Effector memory CD4-positive, alpha-beta T cell (primary cell): ENCODE data around the gene ACE.

Experiments
- DNase-seq, 3 donors: peaks; one replicate each; pipeline ENCODE4 v3.0.0-alpha.2; 2020
- H3K27ac ChIP-seq: 2 replicates; pipeline ENCODE4 v1.7.0; 2013; ENCODE audit warnings: mild to moderate bottlenecking, low read length, moderate library complexity; ENCODE audit not compliant: insufficient read depth, poor library complexity, severe bottlenecking
- H3K27me3 ChIP-seq: replicated peaks from 2 replicates; pipeline ENCODE4 v1.7.0; 2013; ENCODE audit warnings: mild to moderate bottlenecking, low read length; ENCODE audit not compliant: insufficient read depth, control insufficient read depth, poor library complexity, severe bottlenecking
- H3K36me3 ChIP-seq: 2 replicates; pipeline ENCODE4 v1.7.0; 2013; ENCODE audit warnings: mild to moderate bottlenecking, low read length, moderate library complexity; ENCODE audit not compliant: control insufficient read depth, insufficient read depth
- H3K4me1 ChIP-seq: 2 replicates; pipeline ENCODE4 v1.7.0; 2013; ENCODE audit warnings: low read length, mild to moderate bottlenecking; ENCODE audit not compliant: control insufficient read depth, insufficient read depth, poor library complexity, severe bottlenecking
- H3K4me3 ChIP-seq: 2 replicates; pipeline ENCODE4 v1.7.0; 2013; ENCODE audit warnings: low read length, low read depth, mild to moderate bottlenecking; ENCODE audit not compliant: insufficient read depth, poor library complexity, severe bottlenecking
- H3K9me3 ChIP-seq: 2 replicates; pipeline ENCODE4 v1.7.0; 2013; ENCODE audit warnings: mild to moderate bottlenecking, low read length, moderate library complexity; ENCODE audit not compliant: control insufficient read depth

Gene ACE

DNA sequence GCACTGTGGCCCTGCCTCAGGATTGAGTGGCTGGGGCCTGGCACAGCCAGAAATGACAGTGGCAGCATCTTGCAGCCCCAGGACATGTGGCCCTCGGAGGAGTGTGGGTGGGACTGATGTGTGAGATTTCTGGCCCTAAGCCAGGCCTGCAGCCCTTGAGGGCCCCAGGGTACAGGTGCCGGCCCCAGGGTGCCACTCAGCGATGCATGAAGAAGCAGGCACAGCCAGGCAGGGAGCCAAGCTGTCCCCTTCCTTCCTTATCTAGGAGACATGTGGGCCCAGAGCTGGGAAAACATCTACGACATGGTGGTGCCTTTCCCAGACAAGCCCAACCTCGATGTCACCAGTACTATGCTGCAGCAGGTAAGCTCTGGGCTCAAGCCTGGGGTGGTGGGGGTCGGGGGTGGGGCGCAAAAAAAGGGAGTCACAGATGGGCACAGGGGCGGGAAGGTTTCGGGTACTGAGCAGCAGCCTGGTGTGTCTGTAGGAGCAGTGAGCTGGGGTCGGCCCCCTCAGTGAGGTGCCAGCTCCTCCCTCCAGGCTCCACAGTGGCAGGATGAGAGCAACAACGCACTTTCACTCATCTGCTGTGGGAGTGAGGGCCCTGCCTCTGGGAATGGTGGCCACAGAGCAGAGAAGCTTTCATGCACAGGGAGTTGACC is 4.1 kb downstream of the ACE start:
- Histone ChIP-seq H3K4me3 (no peak overlapping the region), H3K9me3 (no peaks in the 10 kb centered on the region), H3K36me3 (no peaks in the 10 kb centered on the region), H3K27ac (no peak overlapping the region), H3K4me1 (peaks cover 19% of the 10 kb centered on the region), H3K27me3 (peaks cover 5% of the 10 kb centered on the region)
- no peak for DNase-seq

- H3K4me3 ChIP-seq = no peak overlapping the region
- peaks cover 16% of the 10 kb centered on the region for H3K4me1 ChIP-seq
- H3K27me3 ChIP-seq = peaks cover 5% of the 10 kb centered on the region
- no peak for DNase-seq
- H3K9me3 ChIP-seq = no peaks in the 10 kb centered on the region
- no peaks in the 10 kb centered on the region for H3K36me3 ChIP-seq
- H3K27ac ChIP-seq = no peak overlapping the region
These were observed 4.6 kb downstream of the ACE start for GRCh38 chr17:63481488-63481870.

DNA sequence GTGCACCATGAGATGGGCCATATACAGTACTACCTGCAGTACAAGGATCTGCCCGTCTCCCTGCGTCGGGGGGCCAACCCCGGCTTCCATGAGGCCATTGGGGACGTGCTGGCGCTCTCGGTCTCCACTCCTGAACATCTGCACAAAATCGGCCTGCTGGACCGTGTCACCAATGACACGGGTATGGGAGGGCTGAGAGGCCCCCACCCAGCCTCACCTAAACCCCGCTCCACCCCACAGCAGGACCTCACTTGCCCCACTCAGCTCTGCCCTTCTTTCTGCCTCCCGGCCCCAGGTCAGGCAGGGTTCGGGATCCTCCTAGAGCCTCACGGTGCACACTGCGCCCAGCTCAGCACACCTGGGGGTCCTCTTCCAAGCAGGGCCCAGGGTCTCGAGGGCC is 5.6 kb downstream of the ACE start:
- H3K36me3 ChIP-seq = no peaks in the 10 kb centered on the region
- H3K27ac ChIP-seq = no peak overlapping the region
- peaks cover 4% of the 10 kb centered on the region for H3K27me3 ChIP-seq
- H3K4me3 ChIP-seq = no peak overlapping the region
- H3K4me1 ChIP-seq = peaks cover 14% of the 10 kb centered on the region
- DNase-seq = no peak
- no peaks in the 10 kb centered on the region for H3K9me3 ChIP-seq

GRCh38 chr17:63483038-63483437 is 6.2 kb downstream of the ACE start:
- Histone ChIP-seq H3K4me3 (no peak overlapping the region), H3K4me1 (peaks cover 9% of the 10 kb centered on the region), H3K9me3 (no peaks in the 10 kb centered on the region), H3K27me3 (no peaks in the 10 kb centered on the region), H3K36me3 (no peaks in the 10 kb centered on the region), H3K27ac (no peak overlapping the region)
- no peak for DNase-seq

- H3K4me1 ChIP-seq = peaks cover 2% of the 10 kb centered on the region
- no peak overlapping the region for H3K27ac ChIP-seq
- H3K27me3 ChIP-seq = no peaks in the 10 kb centered on the region
- no peak for DNase-seq
- no peaks in the 10 kb centered on the region for H3K36me3 ChIP-seq
- H3K9me3 ChIP-seq = no peaks in the 10 kb centered on the region
- H3K4me3 ChIP-seq = no peak overlapping the region
These were observed 7.1 kb downstream of the ACE start for GRCh38 chr17:63483655-63484575.

DNA sequence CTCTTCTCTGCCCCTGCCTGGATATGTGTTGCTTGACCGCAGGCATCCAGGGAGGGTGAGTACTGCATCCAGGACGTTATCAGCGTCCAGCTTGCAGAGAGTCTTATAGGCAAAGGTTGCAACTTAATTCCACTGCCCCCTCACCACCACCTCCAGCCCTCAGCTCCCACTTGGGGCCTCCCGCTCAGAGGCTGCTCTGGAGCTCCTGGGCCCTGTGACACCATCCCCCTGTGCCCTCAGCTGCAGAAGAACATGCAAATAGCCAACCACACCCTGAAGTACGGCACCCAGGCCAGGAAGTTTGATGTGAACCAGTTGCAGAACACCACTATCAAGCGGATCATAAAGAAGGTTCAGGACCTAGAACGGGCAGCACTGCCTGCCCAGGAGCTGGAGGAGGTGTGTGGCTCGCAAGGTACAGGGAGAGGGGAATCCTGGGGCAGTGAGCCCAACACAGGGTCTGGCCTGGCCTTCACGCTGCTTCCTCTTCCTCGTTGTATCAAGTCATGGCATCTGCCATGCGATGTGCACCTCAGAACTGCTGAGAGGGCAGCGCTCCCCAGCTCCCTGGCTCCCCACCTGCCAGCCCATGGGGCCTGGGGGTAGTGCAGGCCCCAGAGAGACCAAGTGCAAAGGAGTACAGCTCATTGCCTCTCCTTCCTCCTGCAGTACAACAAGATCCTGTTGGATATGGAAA is 9.6 kb downstream of the ACE start:
- Histone ChIP-seq H3K27me3 (no peaks in the 10 kb centered on the region), H3K9me3 (no peaks in the 10 kb centered on the region), H3K4me1 (no peaks in the 10 kb centered on the region), H3K4me3 (no peak overlapping the region), H3K36me3 (no peaks in the 10 kb centered on the region), H3K27ac (no peak overlapping the region)
- DNase-seq = no peak

- H3K27me3 ChIP-seq = no peaks in the 10 kb centered on the region
- H3K9me3 ChIP-seq = no peaks in the 10 kb centered on the region
- H3K27ac ChIP-seq = no peak overlapping the region
- DNase-seq = no peak
- H3K4me3 ChIP-seq = no peak overlapping the region
- H3K4me1 ChIP-seq = no peaks in the 10 kb centered on the region
- no peaks in the 10 kb centered on the region for H3K36me3 ChIP-seq
These were observed 10.1 kb downstream of the ACE start for GRCh38 chr17:63487014-63487339.

- H3K27me3 ChIP-seq = no peaks in the 10 kb centered on the region
- DNase-seq = no peak
- no peak overlapping the region for H3K4me3 ChIP-seq
- no peaks in the 10 kb centered on the region for H3K4me1 ChIP-seq
- H3K36me3 ChIP-seq = no peaks in the 10 kb centered on the region
- H3K9me3 ChIP-seq = no peaks in the 10 kb centered on the region
- no peak overlapping the region for H3K27ac ChIP-seq
These were observed 12.0 kb downstream of the ACE start for GRCh38 chr17:63488851-63489250.

GRCh38 chr17:63489291-63489690 is 12.4 kb downstream of the ACE start:
- no peak overlapping the region for H3K27ac ChIP-seq
- no peak for DNase-seq
- H3K27me3 ChIP-seq = no peaks in the 10 kb centered on the region
- no peaks in the 10 kb centered on the region for H3K9me3 ChIP-seq
- no peak overlapping the region for H3K4me3 ChIP-seq
- no peaks in the 10 kb centered on the region for H3K4me1 ChIP-seq
- no peaks in the 10 kb centered on the region for H3K36me3 ChIP-seq

GRCh38 chr17:63490329-63490728 is 13.5 kb downstream of the ACE start:
- no peaks in the 10 kb centered on the region for H3K36me3 ChIP-seq
- H3K4me3 ChIP-seq = no peak overlapping the region
- no peak overlapping the region for H3K27ac ChIP-seq
- H3K27me3 ChIP-seq = no peaks in the 10 kb centered on the region
- no peaks in the 10 kb centered on the region for H3K4me1 ChIP-seq
- no peaks in the 10 kb centered on the region for H3K9me3 ChIP-seq
- DNase-seq = no peak
